ENCODE measurements around the gene RNF5. TPM values are rescaled to one million over a fixed set of nuclear protein-coding genes. Genes with fewer than 3 reads are reported as not detected.
A peak's percentile ranks its signal among the peaks of the same experiment; 100 is the strongest.

Gene RNF5
- total and polyA plus RNA-seq, 10 donors, result 36.0 to 77.8 (median 56.1) TPM

GRCh38 chr6:32174416-32174815, 3.8 kb upstream of the RNF5 start:
- Histone ChIP-seq H3K27me3 (replicated peaks in 1 of 7) (no peaks in the 10 kb centered on the region), H3K4me3 (peak overlapping the region in 2 of 8 donors; percentile 68 to 87), H3K36me3 (peaks cover 0 to 19% (median 18%) of the 10 kb centered on the region in 6 donors), H3K27ac (peak overlapping the region in 1 of 8 donors; percentile 35), H3K4me1 (peaks cover 26 to 58% (median 49%) of the 10 kb centered on the region in 6 donors), H3K9me3 (no peaks in the 10 kb centered on the region)
- intact Hi-C loops (cut with DNase I; ENCODE audit: low total_unique reads), result no loop called here
- 85 to 97% (median 96%) methylated on average over 1 of the region's 1 CpG for WGBS, 5 donors
- no peak for TF ChIP-seq CTCF (IDR thresholded peaks at IDR 0.05 in 8 of 11, conservative IDR thresholded peaks at IDR 0.05 in 3 of 11)
- TF ChIP-seq POLR2AphosphoS5 (IDR thresholded peaks at IDR 0.05), result no peak
- no peak for TF ChIP-seq POLR2A (IDR thresholded peaks at IDR 0.05)
- DNase-seq, result no peak

GRCh38 chr6:32175322-32175710, 2.9 kb upstream of the RNF5 start:
- peak overlapping the region; percentile 52 to 87 (median 62) for H3K4me3 ChIP-seq
- TF ChIP-seq POLR2A (IDR thresholded peaks at IDR 0.05), result no peak
- TF ChIP-seq POLR2AphosphoS5 (IDR thresholded peaks at IDR 0.05), result no peak
- H3K27me3 ChIP-seq (replicated peaks in 1 of 7), result no peaks in the 10 kb centered on the region
- WGBS, 5 donors, result 26 to 40% (median 29%) methylated on average over 2 of the region's 2 CpGs
- peaks cover 0 to 19% (median 15%) of the 10 kb centered on the region in 6 donors for H3K36me3 ChIP-seq
- no peaks in the 10 kb centered on the region for H3K9me3 ChIP-seq
- intact Hi-C loops (cut with DNase I; ENCODE audit: low total_unique reads), result no loop called here
- peak overlapping the region; percentile 73 to 98 (median 95) for H3K27ac ChIP-seq
- no peak for DNase-seq
- H3K4me1 ChIP-seq, result peaks cover 33 to 67% (median 57%) of the 10 kb centered on the region in 6 donors

GRCh38 chr6:32175711-32176475, 2.3 kb upstream of the RNF5 start, which contains the start of gene AGPAT1:
Gene AGPAT1, minus strand, starts transcription at chr6:32176084. Its CDS starts 4,588 bp downstream, at chr6:32171496.
- 0 to 2% (median 1%) methylated on average over 20 to 27 of the region's 27 CpGs for WGBS, 5 donors
- intact Hi-C loops (cut with DNase I; ENCODE audit: low total_unique reads), result no loop called here
- DNase-seq, result peak; percentile 98

More at GRCh38 chr6:32175711-32176475, 2.3 kb upstream of the RNF5 start, which contains the start of gene AGPAT1:
- Histone ChIP-seq H3K27ac (peak within 1 kb of the TSS; percentile 92 to 98 (median 95)), H3K4me1 (peaks cover 33 to 73% (median 58%) of the 10 kb centered on the region in 6 donors), H3K9me3 (no peaks in the 10 kb centered on the region), H3K36me3 (peaks cover 0 to 19% (median 12%) of the 10 kb centered on the region in 6 donors), H3K27me3 (replicated peaks in 1 of 7) (no peaks in the 10 kb centered on the region), H3K4me3 (peak within 1 kb of the TSS; percentile 52 to 87 (median 62))
- TF ChIP-seq POLR2AphosphoS5 (IDR thresholded peaks at IDR 0.05), result peak; percentile 90 to 93 (median 91)
- TF ChIP-seq CTCF (IDR thresholded peaks at IDR 0.05 in 8 of 11, conservative IDR thresholded peaks at IDR 0.05 in 3 of 11), result no peak
- peak in 2 of 3 donors; percentile 13 to 20 for TF ChIP-seq POLR2A (IDR thresholded peaks at IDR 0.05)
